GM23338 (cell line): ENCODE data around the gene ARHGAP28.

Source experiments
- CREB1 ChIP-seq: fragments of 250-450 bp; sonication (Bioruptor Pico); IDR thresholded peaks from 2 replicates; pipeline ENCODE4 v1.5.0; 2020; ENCODE audit warnings: low read depth, mild to moderate bottlenecking, moderate library complexity
- EZH2 ChIP-seq: fragments of 200-600 bp; sonication (generic); IDR thresholded peaks from one replicate; pipeline ENCODE4 v1.8.0; 2017; ENCODE audit warnings: antibody characterized with exemption, mild to moderate bottlenecking, low read depth; ENCODE audit not compliant: unreplicated experiment
- EZH2phosphoT487 ChIP-seq: fragments of 200-600 bp; sonication (generic); IDR thresholded peaks from one replicate; pipeline ENCODE4 v1.8.1; 2018; ENCODE audit warnings: antibody characterized with exemption; ENCODE audit not compliant: unreplicated experiment
- POLR2AphosphoS5 ChIP-seq: IDR thresholded peaks from 2 replicates; pipeline ENCODE4 v1.6.1; 2016; ENCODE audit warnings: antibody characterized with exemption, low read depth
- TF ChIP-seq, protein P1 (sequence below), 2 experiments: fragments of 200-600 bp in 1 of 2; sonication (generic) in 1 of 2; conservative IDR thresholded peaks; 2 replicates each; pipeline versions ENCODE4 v1.5.1 to v1.6.1; 2016 to 2017; ENCODE audit warnings: antibody characterized with exemption in 2 of 2, low read depth in 2 of 2, mild to moderate bottlenecking in 2 of 2, moderate library complexity in 1 of 2
- TF ChIP-seq, protein P2 (sequence below): IDR thresholded peaks from one replicate; pipeline ENCODE4 v1.6.1; 2018; ENCODE audit warnings: antibody characterized with exemption; ENCODE audit not compliant: unreplicated experiment
- TF ChIP-seq, protein P3 (sequence below): IDR thresholded peaks from 2 replicates; pipeline ENCODE4 v1.6.1; 2016; ENCODE audit warnings: antibody characterized with exemption

DNA sequence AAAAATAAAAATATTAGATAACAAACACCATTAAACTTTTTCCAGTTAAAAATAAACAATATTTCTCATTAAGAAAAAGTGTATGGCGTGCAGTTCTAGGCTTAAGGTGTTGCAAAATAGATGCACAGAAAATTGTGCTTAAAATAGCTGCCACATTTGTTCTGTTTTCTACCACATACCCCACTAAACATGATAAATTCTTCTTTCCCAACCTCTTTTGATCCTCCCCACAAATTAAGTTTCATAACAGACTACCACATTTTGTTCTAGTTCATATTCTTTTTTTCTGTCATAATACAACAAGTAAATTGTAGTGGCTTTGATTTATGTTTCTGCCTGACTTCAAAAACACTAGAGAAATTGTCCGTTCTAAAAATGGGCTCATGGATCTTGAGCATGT, 64.5 kb downstream of the ARHGAP28 start:
- TF ChIP-seq, protein P1, sequence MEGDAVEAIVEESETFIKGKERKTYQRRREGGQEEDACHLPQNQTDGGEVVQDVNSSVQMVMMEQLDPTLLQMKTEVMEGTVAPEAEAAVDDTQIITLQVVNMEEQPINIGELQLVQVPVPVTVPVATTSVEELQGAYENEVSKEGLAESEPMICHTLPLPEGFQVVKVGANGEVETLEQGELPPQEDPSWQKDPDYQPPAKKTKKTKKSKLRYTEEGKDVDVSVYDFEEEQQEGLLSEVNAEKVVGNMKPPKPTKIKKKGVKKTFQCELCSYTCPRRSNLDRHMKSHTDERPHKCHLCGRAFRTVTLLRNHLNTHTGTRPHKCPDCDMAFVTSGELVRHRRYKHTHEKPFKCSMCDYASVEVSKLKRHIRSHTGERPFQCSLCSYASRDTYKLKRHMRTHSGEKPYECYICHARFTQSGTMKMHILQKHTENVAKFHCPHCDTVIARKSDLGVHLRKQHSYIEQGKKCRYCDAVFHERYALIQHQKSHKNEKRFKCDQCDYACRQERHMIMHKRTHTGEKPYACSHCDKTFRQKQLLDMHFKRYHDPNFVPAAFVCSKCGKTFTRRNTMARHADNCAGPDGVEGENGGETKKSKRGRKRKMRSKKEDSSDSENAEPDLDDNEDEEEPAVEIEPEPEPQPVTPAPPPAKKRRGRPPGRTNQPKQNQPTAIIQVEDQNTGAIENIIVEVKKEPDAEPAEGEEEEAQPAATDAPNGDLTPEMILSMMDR (conservative IDR thresholded peaks at IDR 0.05; ENCODE audit: low read depth in 2 of 2), result no peak
- TF ChIP-seq EZH2 (no peak), EZH2phosphoT487 (no peak), POLR2AphosphoS5 (no peak), CREB1 (CRISPR knock-in tag) (no peak)
- TF ChIP-seq, protein P2, sequence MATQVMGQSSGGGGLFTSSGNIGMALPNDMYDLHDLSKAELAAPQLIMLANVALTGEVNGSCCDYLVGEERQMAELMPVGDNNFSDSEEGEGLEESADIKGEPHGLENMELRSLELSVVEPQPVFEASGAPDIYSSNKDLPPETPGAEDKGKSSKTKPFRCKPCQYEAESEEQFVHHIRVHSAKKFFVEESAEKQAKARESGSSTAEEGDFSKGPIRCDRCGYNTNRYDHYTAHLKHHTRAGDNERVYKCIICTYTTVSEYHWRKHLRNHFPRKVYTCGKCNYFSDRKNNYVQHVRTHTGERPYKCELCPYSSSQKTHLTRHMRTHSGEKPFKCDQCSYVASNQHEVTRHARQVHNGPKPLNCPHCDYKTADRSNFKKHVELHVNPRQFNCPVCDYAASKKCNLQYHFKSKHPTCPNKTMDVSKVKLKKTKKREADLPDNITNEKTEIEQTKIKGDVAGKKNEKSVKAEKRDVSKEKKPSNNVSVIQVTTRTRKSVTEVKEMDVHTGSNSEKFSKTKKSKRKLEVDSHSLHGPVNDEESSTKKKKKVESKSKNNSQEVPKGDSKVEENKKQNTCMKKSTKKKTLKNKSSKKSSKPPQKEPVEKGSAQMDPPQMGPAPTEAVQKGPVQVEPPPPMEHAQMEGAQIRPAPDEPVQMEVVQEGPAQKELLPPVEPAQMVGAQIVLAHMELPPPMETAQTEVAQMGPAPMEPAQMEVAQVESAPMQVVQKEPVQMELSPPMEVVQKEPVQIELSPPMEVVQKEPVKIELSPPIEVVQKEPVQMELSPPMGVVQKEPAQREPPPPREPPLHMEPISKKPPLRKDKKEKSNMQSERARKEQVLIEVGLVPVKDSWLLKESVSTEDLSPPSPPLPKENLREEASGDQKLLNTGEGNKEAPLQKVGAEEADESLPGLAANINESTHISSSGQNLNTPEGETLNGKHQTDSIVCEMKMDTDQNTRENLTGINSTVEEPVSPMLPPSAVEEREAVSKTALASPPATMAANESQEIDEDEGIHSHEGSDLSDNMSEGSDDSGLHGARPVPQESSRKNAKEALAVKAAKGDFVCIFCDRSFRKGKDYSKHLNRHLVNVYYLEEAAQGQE, result no peak
- TF ChIP-seq, protein P3, sequence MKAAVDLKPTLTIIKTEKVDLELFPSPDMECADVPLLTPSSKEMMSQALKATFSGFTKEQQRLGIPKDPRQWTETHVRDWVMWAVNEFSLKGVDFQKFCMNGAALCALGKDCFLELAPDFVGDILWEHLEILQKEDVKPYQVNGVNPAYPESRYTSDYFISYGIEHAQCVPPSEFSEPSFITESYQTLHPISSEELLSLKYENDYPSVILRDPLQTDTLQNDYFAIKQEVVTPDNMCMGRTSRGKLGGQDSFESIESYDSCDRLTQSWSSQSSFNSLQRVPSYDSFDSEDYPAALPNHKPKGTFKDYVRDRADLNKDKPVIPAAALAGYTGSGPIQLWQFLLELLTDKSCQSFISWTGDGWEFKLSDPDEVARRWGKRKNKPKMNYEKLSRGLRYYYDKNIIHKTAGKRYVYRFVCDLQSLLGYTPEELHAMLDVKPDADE, result no peak
